WERI-Rb-1 (cell line): Measurements from ENCODE around the gene OTOGL.

Experiments
- DNase-seq: peaks from one replicate; pipeline ENCODE4 v3.0.0-alpha.2; 2020
- H3K27ac ChIP-seq: fragments of 250-450 bp; sonication (Bioruptor Pico); 2 replicates; pipeline ENCODE4 v1.5.1; 2020; ENCODE audit warnings: mild to moderate bottlenecking, moderate library complexity
- H3K27me3 ChIP-seq: fragments of 250-450 bp; sonication (Bioruptor Pico); 2 replicates; pipeline ENCODE4 v1.5.1; 2021; ENCODE audit warnings: mild to moderate bottlenecking, low read depth, moderate library complexity; ENCODE audit not compliant: insufficient read depth, severe bottlenecking
- H3K36me3 ChIP-seq: fragments of 250-450 bp; sonication (Bioruptor Pico); 2 replicates; pipeline ENCODE4 v1.5.1; 2020; ENCODE audit warnings: mild to moderate bottlenecking, moderate library complexity
- H3K4me3 ChIP-seq: 2 replicates; pipeline ENCODE4 v1.5.1; 2011; ENCODE audit warnings: low read depth, mild to moderate bottlenecking, control low read depth, low read length
- H3K9me3 ChIP-seq: fragments of 250-450 bp; sonication (Bioruptor Pico); 2 replicates; pipeline ENCODE4 v1.5.1; 2021; ENCODE audit warnings: mild to moderate bottlenecking, moderate library complexity; ENCODE audit not compliant: severe bottlenecking
- TF ChIP-seq, protein P1 (sequence below): IDR thresholded peaks from 2 replicates; pipeline ENCODE4 v1.5.1; 2011; ENCODE audit warnings: low read depth, mild to moderate bottlenecking, control low read depth, inconsistent platforms, low read length

The OTOGL gene

DNA sequence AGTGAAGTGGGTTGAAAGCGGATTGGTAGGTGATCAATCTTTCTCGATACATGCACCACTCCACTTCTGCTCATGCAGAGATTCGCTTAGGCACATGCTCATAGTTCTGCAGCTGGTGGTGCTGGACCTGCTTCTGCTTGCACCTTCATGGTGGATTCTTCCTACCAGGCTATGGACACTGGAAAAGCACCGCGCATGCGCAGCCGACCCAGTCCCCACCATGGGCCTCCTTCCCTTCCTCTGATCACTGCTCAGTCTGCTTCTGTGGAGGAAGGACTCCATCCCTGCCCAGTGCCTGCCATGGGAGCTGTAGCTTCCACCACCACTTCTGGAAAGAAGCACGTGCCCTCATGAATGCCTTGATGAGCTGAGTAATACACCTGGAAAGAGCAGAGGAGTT lies 282.9 kb downstream of the OTOGL start:
- Histone ChIP-seq H3K27me3 (no peaks in the 10 kb centered on the region), H3K4me3 (no peak overlapping the region), H3K9me3 (no peaks in the 10 kb centered on the region), H3K36me3 (no peaks in the 10 kb centered on the region), H3K27ac (no peak overlapping the region)
- no peak for DNase-seq
- TF ChIP-seq, protein P1, sequence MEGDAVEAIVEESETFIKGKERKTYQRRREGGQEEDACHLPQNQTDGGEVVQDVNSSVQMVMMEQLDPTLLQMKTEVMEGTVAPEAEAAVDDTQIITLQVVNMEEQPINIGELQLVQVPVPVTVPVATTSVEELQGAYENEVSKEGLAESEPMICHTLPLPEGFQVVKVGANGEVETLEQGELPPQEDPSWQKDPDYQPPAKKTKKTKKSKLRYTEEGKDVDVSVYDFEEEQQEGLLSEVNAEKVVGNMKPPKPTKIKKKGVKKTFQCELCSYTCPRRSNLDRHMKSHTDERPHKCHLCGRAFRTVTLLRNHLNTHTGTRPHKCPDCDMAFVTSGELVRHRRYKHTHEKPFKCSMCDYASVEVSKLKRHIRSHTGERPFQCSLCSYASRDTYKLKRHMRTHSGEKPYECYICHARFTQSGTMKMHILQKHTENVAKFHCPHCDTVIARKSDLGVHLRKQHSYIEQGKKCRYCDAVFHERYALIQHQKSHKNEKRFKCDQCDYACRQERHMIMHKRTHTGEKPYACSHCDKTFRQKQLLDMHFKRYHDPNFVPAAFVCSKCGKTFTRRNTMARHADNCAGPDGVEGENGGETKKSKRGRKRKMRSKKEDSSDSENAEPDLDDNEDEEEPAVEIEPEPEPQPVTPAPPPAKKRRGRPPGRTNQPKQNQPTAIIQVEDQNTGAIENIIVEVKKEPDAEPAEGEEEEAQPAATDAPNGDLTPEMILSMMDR, result no peak

DNA sequence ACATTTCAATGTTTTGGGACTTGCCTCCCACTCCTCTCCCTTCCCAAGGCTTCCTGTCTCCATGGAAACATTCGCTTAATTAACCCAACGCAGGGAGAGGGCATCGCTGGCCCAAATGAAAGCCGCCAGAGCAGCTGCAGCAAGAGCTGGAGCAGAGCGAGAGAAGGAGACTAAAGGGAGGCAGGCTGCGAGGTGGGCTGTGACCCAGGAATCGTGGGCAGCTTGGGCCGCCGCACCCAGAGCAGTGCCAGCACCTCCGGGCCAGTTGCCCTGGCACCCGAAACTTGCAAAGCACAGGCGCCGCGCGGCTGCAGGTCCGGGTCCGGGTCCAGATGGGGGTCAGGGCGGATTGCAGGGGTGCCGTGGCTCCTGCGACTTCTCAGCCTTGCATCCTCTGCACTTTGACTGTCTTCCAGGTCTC lies 301.2 kb downstream of the OTOGL start:
- TF ChIP-seq, protein P1, result no peak
- H3K36me3 ChIP-seq, result no peaks in the 10 kb centered on the region
- H3K4me3 ChIP-seq, result no peak overlapping the region
- H3K27ac ChIP-seq, result no peak overlapping the region
- no peaks in the 10 kb centered on the region for H3K9me3 ChIP-seq
- no peak for DNase-seq
- no peaks in the 10 kb centered on the region for H3K27me3 ChIP-seq

DNA sequence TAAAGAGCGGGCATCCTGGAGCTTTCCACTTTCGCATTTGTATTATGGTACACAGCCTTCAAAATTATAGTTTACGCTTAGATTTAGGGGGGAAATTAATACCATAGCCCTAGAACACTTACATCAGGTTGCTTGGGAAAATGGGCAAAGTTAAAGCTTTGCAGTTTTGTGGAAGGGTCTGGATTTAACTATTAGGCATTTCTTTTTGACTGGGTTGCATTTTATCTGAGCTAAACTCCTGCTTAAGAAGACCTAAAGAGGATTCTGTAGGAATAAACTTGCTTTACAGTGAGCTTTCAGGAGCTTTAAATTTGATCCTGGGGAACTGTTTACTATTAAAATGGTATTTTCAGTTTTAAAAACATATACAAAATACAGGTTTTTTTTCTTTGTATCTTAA lies 301.9 kb downstream of the OTOGL start:
- Histone ChIP-seq H3K4me3 (no peak overlapping the region), H3K27me3 (no peaks in the 10 kb centered on the region), H3K27ac (no peak overlapping the region), H3K9me3 (no peaks in the 10 kb centered on the region), H3K36me3 (no peaks in the 10 kb centered on the region)
- DNase-seq, result no peak
- TF ChIP-seq, protein P1, result no peak

DNA sequence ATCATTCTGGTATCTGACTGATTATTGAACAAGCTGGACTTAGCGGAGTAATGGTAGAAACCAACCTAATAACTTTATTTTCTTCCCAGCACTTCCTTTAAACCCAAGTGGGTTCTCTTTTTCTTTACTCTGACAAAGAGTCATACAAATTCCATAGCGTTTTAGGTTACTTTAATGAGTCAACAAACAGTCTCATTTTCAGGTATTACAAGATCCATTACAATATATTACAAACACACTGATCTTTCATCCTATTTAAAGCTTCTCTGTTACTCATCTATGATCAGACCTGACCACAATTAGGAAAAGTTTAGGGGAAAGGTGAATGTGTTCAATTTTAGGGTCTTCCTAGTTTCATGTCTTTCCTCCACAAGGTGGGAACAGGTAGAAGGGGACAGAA lies 305.3 kb downstream of the OTOGL start:
- Histone ChIP-seq H3K9me3 (no peaks in the 10 kb centered on the region), H3K4me3 (no peak overlapping the region), H3K36me3 (no peaks in the 10 kb centered on the region), H3K27ac (no peak overlapping the region), H3K27me3 (no peaks in the 10 kb centered on the region)
- TF ChIP-seq, protein P1, result no peak
- no peak for DNase-seq

DNA sequence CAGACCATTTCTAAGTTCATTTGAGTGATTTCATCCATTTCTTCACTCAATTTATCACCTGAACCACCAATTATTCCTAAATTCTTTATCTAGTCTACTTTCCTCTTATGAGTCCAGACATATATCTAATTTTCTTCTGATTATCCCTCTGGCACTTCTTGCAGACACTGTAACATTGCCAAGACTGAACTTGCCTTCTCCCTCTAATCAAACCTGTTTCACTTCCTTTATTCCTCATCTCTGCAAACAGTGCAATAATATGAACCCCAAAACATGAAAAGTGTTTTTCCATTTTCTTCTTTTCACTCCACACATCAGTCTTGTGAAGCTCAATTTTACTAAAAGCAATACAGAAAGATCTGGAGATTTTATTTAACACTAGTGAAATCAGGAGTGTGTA lies 306.9 kb downstream of the OTOGL start:
- Histone ChIP-seq H3K27ac (no peak overlapping the region), H3K36me3 (no peaks in the 10 kb centered on the region), H3K27me3 (no peaks in the 10 kb centered on the region), H3K9me3 (no peaks in the 10 kb centered on the region), H3K4me3 (no peak overlapping the region)
- DNase-seq, result no peak
- TF ChIP-seq, protein P1, result no peak

DNA sequence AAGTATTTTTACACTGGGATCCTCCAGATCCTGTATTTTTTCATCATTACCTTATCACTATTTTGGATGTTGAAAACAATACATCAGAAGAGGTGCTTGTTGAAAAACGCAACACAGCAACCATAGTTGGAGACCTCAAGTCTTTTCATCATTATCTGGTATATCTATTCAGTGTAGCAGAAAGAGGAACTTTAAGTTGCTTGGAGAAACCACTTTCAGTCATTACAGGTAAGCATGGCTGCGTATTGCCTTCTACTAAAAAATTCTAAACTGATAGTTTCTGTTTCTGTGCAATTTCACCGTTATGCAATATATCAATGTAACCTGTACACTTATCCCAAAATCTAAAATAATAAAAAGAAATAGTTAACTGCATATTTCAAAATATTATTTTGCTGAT lies 312.4 kb downstream of the OTOGL start:
- Histone ChIP-seq H3K36me3 (no peaks in the 10 kb centered on the region), H3K27me3 (no peaks in the 10 kb centered on the region), H3K27ac (no peak overlapping the region), H3K4me3 (no peak overlapping the region), H3K9me3 (no peaks in the 10 kb centered on the region)
- no peak for DNase-seq
- TF ChIP-seq, protein P1, result no peak
